Medulla oblongata (tissue), 1 donor: ENCODE data around the gene ELP4.
A peak's percentile ranks its signal among the peaks of the same experiment; 100 is the strongest.
"Not testable (repeated sequence)": the region's sequence is repeated elsewhere in the genome, so short reads cannot be mapped to it uniquely, and the experiment has no call there.

Source experiments
- DNase-seq: peaks from one replicate; pipeline ENCODE4 v3.0.0-alpha.2; 2015; ENCODE audit errors: extremely low spot score

The ELP4 gene

DNA sequence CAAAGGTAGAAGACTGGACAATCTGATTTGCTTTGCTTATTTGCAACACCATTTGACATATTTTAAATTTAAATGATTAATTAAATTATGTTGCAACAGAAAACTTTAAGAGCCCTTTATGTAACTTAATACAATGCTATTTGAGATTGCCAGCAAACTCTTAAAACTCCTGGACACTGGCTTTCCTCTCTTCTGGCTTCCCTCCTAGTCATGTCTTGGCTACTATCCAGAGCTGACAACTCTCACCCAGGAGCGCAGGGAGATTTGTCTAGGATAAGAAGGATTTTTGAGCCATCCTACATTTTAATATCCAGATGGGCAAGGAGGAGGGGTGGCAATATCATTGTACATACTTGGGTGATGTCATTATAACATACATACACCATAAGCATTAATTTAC lies 134.3 kb downstream of the ELP4 start:
- peak; percentile 45 for DNase-seq

GRCh38 chr11:31645747-31646146 lies 136.2 kb downstream of the ELP4 start:
- no peak for DNase-seq

GRCh38 chr11:31646216-31646615 lies 136.6 kb downstream of the ELP4 start:
- DNase-seq: no peak

DNA sequence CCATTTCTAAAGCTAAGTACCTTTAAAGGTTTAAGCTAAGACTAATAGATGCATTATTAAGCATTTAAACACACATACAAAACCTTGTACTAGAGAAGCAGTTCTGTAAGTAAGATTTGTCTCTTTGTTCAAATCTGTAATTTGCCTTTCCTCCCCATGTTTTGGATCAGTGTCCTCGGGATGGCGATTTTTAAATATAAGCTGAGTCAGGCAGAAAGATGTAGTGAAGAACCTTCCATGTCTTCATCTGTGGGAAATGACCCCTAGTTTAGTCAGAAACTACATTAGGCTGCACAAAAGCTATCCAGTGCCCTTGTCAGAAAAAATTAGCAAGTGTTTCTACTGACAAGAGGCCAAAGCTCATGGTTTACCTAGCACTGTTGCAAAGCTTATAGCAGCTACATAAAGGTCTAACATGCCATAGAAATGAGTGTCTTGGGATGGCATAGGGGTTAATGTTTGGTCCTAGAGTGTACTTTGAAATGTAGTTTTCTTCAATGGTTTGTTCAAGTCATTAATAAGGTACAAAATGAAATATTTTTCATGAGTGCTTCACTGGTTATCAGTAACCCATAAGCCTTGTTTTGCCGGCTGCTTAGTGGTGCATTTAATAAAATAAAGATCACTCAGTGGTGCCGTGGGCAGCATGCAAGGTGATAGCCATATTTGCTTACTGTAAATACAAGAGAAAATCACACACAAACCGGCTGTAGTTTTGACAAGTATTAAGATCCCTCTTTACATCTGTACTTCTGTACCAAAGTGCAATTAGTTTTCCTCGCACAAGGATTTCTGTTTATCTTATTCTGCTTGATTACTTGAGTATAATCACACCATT lies 139.8 kb downstream of the ELP4 start:
- DNase-seq: no peak

GRCh38 chr11:31651208-31651607 lies 141.6 kb downstream of the ELP4 start:
- DNase-seq: no peak

GRCh38 chr11:31651822-31652221 lies 142.3 kb downstream of the ELP4 start:
- DNase-seq: no peak

DNA sequence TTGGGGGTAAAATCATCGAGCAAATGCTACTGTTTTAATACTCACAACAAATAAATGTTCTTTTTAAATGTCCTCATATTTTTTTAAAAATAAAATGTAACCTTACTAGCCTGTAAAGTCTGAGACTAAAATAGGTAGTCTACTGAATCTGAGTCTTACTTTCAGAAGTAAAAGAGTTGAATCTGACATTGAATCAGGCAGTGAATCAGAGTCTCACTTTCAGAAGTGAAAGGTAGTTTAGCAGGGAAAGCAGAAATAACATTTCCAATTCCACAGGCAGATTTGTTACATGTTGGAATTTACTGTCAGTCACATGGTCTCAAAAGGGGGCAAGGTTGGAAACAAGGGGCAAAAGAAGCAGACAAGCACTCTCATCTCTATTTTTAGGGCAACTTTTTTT lies 143.0 kb downstream of the ELP4 start:
- no peak for DNase-seq

DNA sequence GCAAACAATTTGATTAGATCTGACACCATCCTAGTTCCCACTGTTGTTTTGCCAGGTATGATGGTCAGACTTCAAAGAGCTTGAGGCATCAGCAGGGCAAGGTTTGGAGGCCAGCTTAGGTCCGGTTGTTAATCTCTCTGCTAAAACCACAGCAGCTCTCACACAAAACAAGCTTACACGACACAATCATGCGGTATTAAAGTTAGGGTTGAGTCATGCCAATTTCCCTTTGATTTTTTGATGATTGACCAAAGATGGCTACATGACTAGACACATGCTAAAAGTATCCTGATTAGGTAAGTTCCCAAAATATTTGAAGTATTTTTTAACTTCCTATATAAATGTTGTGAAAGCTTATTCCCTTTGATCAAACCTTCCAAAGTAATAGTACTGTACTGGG lies 145.9 kb downstream of the ELP4 start:
- DNase-seq: no peak

GRCh38 chr11:31656051-31656450 lies 146.5 kb downstream of the ELP4 start:
- DNase-seq: no peak

- DNase-seq: no peak
Observed at GRCh38 chr11:31657091-31657490, 147.5 kb downstream of the ELP4 start.

DNA sequence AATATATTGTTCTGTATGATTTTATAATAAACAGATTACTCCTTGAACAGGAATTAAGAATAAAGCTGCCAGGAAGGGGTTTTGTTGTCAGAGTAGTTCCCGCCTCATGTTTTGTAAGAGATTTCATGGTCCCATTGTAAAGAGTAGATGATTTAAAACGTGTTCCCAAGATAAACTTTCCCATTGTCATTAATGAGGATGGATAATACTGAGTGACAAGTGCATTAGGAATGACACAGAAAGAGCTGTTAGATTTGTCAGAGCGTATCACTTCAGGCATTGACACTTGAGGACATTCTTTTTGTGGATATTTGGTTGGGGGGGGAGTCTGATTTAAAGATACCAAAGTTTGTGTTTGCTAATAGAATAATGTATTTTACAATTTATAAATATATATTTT lies 154.6 kb downstream of the ELP4 start:
- no peak for DNase-seq

DNA sequence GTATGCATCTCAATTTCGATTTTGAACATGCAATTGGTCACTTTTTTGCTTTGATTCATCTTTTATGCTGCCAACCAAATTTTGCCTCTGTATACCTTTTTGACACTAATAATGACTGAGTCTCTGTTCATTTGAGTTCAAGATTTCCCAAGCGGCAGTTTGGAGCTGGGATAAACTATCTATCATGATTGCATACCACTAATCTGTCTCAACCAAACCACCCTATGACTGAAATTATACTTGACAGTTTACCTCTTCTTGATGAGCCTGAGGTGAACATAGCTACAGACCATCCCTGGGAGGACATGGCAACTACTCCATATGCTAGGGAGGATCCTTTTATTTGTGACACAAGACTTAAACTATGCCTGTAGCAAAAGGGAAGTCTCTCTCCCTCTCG lies 155.4 kb downstream of the ELP4 start:
- no peak for DNase-seq

DNA sequence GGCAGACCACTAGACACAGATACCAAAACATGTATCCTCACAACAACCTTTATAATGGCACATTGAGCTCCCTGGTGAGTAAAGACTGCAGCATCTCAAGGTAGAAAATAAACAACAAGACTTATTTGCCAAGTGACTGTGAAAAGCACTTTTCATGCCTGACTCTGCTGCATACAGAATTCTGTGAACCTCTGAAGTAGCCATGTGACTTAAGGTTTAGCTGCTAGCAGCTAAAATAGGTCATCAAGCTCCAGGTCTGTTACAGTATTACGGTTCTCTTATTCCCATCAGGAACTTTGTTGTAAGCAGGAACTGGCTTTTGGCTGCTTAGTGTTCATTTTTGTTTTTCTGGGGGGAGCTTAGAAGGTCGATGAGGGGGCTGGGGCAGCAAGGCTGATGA lies 162.1 kb downstream of the ELP4 start:
- no peak for DNase-seq

DNA sequence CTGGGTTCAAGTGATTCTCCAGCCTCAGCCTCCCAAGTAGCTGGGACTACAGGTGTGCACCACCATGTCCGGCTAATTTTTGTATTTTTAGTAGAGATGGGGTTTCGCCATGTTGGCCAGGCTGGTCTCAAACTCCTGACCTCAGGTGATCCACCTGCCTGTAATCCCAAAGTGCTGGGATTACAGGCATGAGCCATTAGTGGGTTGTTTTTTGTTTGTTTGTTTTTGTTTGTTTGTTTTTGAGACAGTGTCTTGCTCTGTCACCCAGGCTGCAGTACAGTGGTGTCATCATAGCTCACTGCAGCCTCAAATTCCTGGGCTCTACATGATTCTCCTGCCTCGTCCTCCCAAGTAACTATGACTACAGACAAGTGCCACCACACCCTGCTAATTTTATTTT lies 163.5 kb downstream of the ELP4 start:
- not testable (repeated sequence) for DNase-seq

DNA sequence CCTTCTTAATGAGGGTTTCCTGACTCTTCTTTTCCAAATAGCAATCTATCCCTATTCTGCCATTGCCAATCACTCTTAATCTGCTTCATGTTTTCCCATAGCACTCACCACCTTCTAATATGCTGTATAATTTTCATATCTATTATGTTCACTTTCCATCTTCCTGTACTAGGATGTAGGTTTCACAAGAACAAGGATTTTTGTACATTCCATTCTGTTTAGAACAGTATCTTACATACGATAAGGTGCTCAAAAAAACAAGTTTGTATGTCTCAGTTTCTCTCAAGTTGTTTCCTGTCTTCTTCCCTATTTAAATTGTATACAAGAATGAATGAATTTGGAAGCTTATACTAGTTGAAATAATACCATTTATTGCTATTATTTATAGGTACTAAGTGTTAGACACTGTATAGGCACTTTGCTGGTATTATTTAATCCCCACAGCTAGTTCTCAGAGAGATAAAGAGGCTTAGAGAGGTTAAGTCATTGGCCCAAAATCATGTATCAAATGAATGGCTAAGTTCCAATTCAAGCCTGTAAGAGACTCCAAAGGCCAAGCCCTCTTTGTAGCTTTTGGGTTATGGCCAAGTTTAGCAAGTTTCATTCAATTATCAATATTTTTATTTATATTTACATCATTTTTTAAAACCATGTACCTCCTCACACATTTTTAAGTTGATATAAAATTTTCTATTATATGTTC lies 166.9 kb downstream of the ELP4 start:
- DNase-seq: no peak

DNA sequence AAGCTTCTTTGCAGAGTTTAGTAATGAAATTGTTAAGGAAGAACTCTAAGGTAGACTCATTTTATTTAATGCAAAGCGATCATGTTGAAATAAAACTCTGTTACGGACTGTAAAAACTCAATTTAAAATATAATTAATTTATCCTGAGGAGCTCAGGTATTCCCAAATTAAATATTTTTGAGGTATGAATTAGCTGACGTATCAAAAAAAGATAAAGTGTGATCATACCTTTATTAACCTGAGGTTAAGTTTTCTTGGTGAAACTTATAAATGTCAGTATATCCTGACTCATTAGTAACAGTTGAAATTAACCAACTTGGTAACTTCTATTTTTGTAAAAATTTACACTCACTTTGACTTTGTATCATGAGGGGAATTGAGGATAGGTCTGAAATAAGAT lies 171.2 kb downstream of the ELP4 start:
- no peak for DNase-seq

- no peak for DNase-seq
Observed at GRCh38 chr11:31687256-31687655, 177.7 kb downstream of the ELP4 start.

DNA sequence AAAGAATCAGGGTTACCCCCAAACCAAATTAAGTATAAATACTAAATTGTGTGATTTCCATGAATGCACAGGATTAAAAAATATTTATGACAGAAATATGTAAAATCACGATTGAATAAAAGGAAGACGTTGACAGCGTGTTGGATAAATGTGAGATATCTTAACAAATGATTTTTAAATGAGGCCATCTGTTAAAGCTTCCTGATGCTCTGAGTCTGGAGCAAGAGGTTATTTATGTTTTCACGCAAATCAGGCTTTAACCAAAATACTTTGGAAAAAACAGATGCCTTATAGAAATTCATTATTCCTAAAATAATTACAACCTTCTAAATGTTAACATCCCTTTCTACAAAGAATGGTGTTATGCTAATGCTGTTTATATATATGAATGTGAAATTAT lies 178.3 kb downstream of the ELP4 start:
- DNase-seq: no peak

DNA sequence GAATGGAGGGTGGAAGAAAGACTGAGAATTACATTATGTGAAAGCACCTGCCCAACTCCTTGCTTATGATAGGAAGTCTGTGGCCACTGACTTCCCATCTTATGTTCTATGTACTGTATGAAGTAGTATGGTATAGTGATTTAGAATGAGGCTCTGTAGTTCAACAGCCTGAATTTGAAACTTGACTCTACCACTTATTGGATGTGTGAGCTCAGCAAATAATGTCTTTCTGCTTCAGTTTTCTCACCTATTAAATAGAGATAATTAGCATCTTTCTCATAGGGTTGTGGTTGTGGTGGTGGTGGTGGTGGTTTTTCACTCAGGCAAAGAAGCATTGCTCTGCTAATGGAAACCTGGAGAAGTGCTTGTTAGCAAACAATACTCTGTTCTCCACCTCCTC lies 180.0 kb downstream of the ELP4 start:
- DNase-seq: no peak

DNA sequence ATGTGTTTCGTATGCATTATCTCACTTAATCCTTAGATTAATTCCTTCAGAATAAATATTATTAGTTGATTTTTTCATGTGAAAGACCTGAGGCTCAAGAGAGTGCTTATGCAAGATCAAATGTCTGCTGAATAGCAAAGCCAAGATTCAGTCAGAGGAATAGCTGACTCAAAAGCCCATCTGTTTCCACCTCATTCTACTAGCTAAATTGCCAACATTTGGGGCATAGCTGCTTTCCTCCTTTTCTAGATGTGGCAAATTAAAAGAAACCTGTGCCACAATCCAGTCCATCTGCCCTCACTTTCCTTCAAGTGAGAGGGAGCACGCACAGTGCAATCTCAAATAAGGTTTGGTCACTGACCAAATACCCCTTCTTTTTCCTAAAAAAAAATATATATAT lies 180.5 kb downstream of the ELP4 start:
- DNase-seq: peak; percentile 13

DNA sequence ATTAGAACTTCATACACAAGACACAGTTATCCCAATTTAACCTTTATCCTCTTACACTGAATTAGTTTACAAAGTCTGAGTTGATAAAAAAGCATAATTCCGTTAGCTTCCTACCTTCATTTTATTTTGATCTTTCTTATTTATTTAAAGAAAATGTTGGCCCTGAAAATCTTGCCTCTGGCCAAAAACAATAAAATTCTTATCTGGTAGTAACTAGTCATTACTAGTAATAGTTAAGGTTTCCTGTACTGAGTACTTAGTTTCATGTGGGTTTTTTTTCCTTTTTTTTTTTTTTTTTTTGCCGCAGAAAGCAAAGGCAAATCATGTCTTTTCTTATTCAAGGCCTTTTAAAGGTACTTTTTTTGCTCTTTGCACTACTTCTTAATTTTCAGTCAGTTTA lies 180.9 kb downstream of the ELP4 start:
- no peak for DNase-seq

- DNase-seq: no peak
Observed at GRCh38 chr11:31692466-31692865, 182.9 kb downstream of the ELP4 start.

GRCh38 chr11:31697049-31697448 lies 187.5 kb downstream of the ELP4 start:
- not testable (repeated sequence) for DNase-seq
